Thoracic aorta (tissue), 2 donors: ENCODE results near the gene PCDHB12. TPM values are rescaled to one million over a fixed set of nuclear protein-coding genes. Genes with fewer than 3 reads are reported as not detected.
"Not testable (repeated sequence)": the region's sequence is repeated elsewhere in the genome, so short reads cannot be mapped to it uniquely, and the experiment has no call there.

Source experiments
- ATAC-seq: fragments of 150-250 bp; one replicate; pipeline ENCODE4 v1.8.0; 2017; ENCODE audit warnings: low read depth; ENCODE audit not compliant: insufficient number of reproducible peaks, low FRiP score
- DNase-seq: peaks from one replicate; pipeline ENCODE4 v3.0.0-alpha.2; 2020; ENCODE audit warnings: low spot score
- H3K27ac ChIP-seq, 2 donors: fragments of 200-600 bp; sonication (generic); 1 replicate in 1 of 2; 2 replicates in 1 of 2; pipeline ENCODE4 v1.5.1; 2016; ENCODE audit warnings: mild to moderate bottlenecking in 2 of 2, moderate library complexity in 2 of 2
- H3K27me3 ChIP-seq: fragments of 200-600 bp; sonication (generic); replicated peaks from 2 replicates; pipeline ENCODE4 v1.6.0; 2016; ENCODE audit warnings: mild to moderate bottlenecking; ENCODE audit not compliant: insufficient read depth
- H3K36me3 ChIP-seq: fragments of 200-600 bp; sonication (generic); one replicate; pipeline ENCODE4 v1.5.1; 2016
- H3K4me1 ChIP-seq, 2 donors: fragments of 200-600 bp; sonication (generic); 1 replicate in 1 of 2; 2 replicates in 1 of 2; pipeline versions ENCODE4 v1.5.1 to v1.6.0; 2016; ENCODE audit warnings: low read depth in 2 of 2, mild to moderate bottlenecking in 1 of 2; ENCODE audit not compliant: control insufficient read depth in 1 of 2
- H3K4me3 ChIP-seq: fragments of 200-600 bp; sonication (generic); 2 replicates; pipeline ENCODE4 v1.5.1; 2016; ENCODE audit warnings: mild to moderate bottlenecking
- H3K9me3 ChIP-seq: fragments of 200-600 bp; sonication (generic); 2 replicates; pipeline ENCODE4 v1.5.1; 2016
- total RNA-seq, 2 donors: library from RNA; depleted of rRNA; stranded (reverse); fragments of >200 nt; gene quantifications; one replicate each; pipeline versions ENCODE4 v1.1.0 to v1.2.3, GENCODE V29; 2016
- TF ChIP-seq, protein P1 (sequence below): fragments of 200-600 bp; sonication (generic); IDR thresholded peaks from one replicate; pipeline ENCODE4 v1.5.1; 2019; ENCODE audit warnings: antibody characterized with exemption

The PCDHB12 gene
- total RNA-seq, 2 donors from 2014 or later = 7.3 to 7.4 TPM

DNA sequence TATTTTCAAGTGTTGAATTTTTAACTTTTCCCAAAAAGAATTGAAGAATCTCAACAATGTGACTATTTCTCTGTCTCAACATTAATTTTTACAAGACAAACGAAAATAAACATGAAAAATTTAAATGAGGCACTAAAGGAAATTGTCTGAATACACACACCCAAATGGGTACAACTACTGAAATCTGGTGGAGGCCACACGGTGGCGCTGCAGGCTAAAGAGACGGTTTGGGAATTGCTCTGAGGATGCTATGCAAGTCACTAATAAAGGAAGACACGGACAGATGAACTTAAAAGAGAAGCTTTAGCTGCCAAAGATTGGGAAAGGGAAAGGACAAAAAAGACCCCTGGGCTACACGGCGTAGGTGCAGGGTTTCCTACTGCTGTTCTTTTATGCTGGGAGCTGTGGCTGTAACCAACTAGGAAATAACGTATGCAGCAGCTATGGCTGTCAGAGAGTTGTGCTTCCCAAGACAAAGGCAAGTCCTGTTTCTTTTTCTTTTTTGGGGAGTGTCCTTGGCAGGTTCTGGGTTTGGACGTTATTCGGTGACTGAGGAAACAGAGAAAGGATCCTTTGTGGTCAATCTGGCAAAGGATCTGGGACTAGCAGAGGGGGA lies 16.3 kb upstream of the PCDHB12 start, which contains the start of gene PCDHB10:
Gene PCDHB10 (plus strand): TSS at position 244 of the 616 bp plus-strand sequence. CDS start 200 bp downstream, at position 444.
- peak within 1 kb of the TSS; percentile 38 for H3K4me3 ChIP-seq
- H3K27me3 ChIP-seq = no peaks in the 10 kb centered on the region
- H3K9me3 ChIP-seq = peaks cover 69% of the 10 kb centered on the region
- DNase-seq (no peak), ATAC-seq (no peak)
- TF ChIP-seq, protein P1, sequence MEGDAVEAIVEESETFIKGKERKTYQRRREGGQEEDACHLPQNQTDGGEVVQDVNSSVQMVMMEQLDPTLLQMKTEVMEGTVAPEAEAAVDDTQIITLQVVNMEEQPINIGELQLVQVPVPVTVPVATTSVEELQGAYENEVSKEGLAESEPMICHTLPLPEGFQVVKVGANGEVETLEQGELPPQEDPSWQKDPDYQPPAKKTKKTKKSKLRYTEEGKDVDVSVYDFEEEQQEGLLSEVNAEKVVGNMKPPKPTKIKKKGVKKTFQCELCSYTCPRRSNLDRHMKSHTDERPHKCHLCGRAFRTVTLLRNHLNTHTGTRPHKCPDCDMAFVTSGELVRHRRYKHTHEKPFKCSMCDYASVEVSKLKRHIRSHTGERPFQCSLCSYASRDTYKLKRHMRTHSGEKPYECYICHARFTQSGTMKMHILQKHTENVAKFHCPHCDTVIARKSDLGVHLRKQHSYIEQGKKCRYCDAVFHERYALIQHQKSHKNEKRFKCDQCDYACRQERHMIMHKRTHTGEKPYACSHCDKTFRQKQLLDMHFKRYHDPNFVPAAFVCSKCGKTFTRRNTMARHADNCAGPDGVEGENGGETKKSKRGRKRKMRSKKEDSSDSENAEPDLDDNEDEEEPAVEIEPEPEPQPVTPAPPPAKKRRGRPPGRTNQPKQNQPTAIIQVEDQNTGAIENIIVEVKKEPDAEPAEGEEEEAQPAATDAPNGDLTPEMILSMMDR = no peak
- H3K36me3 ChIP-seq = no peaks in the 10 kb centered on the region
- H3K4me1 ChIP-seq = no peaks in the 10 kb centered on the region
- H3K27ac ChIP-seq = no peak within 1 kb of the TSS

DNA sequence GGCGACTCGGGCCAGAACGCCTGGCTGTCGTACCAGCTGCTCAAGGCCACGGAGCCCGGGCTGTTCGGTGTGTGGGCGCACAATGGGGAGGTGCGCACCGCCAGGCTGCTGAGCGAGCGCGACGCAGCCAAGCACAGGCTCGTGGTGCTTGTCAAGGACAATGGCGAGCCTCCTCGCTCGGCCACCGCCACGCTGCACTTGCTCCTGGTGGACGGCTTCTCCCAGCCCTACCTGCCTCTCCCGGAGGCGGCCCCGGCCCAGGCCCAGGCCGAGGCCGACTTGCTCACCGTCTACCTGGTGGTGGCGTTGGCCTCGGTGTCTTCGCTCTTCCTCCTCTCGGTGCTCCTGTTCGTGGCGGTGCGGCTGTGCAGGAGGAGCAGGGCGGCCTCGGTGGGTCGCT lies 14.2 kb upstream of the PCDHB12 start:
- not testable (repeated sequence) for H3K27ac ChIP-seq, ATAC-seq, H3K4me3 ChIP-seq, DNase-seq, H3K27me3 ChIP-seq, H3K36me3 ChIP-seq, H3K4me1 ChIP-seq
- peaks cover 74% of the 10 kb centered on the region for H3K9me3 ChIP-seq

GRCh38 chr5:141196363-141196762 lies 12.2 kb upstream of the PCDHB12 start:
- Histone ChIP-seq H3K4me1 (no peaks in the 10 kb centered on the region), H3K27me3 (no peaks in the 10 kb centered on the region), H3K9me3 (peaks cover 77% of the 10 kb centered on the region), H3K36me3 (no peaks in the 10 kb centered on the region), H3K4me3 (no peak overlapping the region), H3K27ac (no peak overlapping the region)
- DNase-seq (no peak), ATAC-seq (no peak)
- TF ChIP-seq, protein P1 = no peak

GRCh38 chr5:141199359-141200235 lies 8.9 kb upstream of the PCDHB12 start, which contains the start of gene PCDHB11:
Gene PCDHB11 (plus strand): TSS chr5:141199627. CDS start chr5:141199775, 148 bp downstream.
- ATAC-seq (no peak), DNase-seq (no peak)
- TF ChIP-seq, protein P1 = no peak
- no peaks in the 10 kb centered on the region for H3K27me3 ChIP-seq
- H3K4me3 ChIP-seq = peak within 1 kb of the TSS; percentile 42
- H3K9me3 ChIP-seq = peaks cover 81% of the 10 kb centered on the region
- no peak within 1 kb of the TSS for H3K27ac ChIP-seq
- H3K36me3 ChIP-seq = no peaks in the 10 kb centered on the region
- no peaks in the 10 kb centered on the region for H3K4me1 ChIP-seq

GRCh38 chr5:141201126-141201525 lies 7.4 kb upstream of the PCDHB12 start:
- not testable (repeated sequence) for H3K4me1 ChIP-seq, H3K4me3 ChIP-seq, H3K27me3 ChIP-seq, ATAC-seq, H3K36me3 ChIP-seq, H3K27ac ChIP-seq, DNase-seq
- H3K9me3 ChIP-seq = peaks cover 72% of the 10 kb centered on the region

GRCh38 chr5:141201646-141202045 lies 6.9 kb upstream of the PCDHB12 start:
- not testable (repeated sequence) for ATAC-seq, H3K4me3 ChIP-seq, H3K4me1 ChIP-seq, H3K36me3 ChIP-seq, H3K27ac ChIP-seq, DNase-seq, H3K27me3 ChIP-seq
- peaks cover 67% of the 10 kb centered on the region for H3K9me3 ChIP-seq

DNA sequence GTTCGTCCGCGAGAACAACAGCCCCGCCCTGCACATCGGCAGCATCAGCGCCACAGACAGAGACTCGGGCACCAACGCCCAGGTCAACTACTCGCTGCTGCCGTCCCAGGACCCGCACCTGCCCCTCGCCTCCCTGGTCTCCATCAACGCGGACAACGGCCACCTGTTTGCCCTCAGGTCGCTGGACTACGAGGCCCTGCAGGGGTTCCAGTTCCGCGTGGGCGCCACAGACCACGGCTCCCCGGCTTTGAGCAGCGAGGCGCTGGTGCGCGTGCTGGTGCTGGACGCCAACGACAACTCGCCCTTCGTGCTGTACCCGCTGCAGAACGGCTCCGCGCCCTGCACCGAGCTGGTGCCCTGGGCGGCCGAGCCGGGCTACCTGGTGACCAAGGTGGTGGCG lies 1.8 kb downstream of the PCDHB12 start:
- DNase-seq, H3K4me3 ChIP-seq, ATAC-seq, H3K4me1 ChIP-seq, H3K27me3 ChIP-seq, H3K27ac ChIP-seq, H3K36me3 ChIP-seq: not testable (repeated sequence)
- peaks cover 51% of the 10 kb centered on the region for H3K9me3 ChIP-seq

DNA sequence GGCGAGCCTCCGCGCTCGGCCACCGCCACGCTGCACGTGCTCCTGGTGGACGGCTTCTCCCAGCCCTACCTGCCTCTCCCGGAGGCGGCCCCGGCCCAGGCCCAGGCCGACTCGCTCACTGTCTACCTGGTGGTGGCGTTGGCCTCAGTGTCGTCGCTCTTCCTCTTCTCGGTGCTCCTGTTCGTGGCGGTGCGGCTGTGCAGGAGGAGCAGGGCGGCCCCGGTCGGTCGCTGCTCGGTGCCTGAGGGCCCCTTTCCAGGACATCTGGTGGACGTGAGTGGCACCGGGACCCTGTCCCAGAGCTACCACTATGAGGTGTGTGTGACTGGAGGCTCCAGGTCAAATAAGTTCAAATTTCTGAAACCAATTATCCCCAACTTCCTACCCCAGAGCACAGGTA lies 2.3 kb downstream of the PCDHB12 start:
- H3K4me3 ChIP-seq, ATAC-seq, H3K27me3 ChIP-seq, DNase-seq, H3K4me1 ChIP-seq, H3K36me3 ChIP-seq, H3K27ac ChIP-seq: not testable (repeated sequence)
- H3K9me3 ChIP-seq = peaks cover 51% of the 10 kb centered on the region

DNA sequence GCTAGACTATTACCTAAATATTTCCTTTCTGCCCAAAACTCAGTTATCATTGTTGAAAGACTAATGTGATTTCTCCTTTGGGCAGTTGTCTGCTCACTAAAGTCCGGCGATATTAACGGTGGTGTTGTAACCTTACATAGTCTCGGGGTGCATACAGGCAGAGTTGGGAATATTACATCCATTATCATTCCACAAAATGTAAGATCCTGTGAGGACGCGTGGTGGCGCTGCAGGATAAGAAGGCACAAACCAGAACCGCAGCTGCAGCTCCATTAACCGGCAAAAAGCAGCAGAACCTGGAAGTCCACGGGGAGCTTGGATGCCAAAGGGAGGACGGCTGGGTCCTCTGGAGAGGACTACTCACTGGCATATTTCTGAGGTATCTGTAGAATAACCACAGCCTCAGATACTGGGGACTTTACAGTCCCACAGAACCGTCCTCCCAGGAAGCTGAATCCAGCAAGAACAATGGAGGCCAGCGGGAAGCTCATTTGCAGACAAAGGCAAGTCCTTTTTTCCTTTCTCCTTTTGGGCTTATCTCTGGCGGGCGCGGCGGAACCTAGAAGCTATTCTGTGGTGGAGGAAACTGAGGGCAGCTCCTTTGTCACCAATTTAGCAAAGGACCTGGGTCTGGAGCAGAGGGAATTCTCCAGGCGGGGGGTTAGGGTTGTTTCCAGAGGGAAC lies 5.3 kb downstream of the PCDHB12 start, which contains the start of gene PCDHB13:
Gene PCDHB13 (plus strand): TSS at position 264 of the 684 bp plus-strand sequence. CDS start 205 bp downstream, at position 469.
- Histone ChIP-seq H3K4me3 (peak within 1 kb of the TSS; percentile 25), H3K9me3 (peaks cover 65% of the 10 kb centered on the region)
- H3K27me3 ChIP-seq, H3K36me3 ChIP-seq, H3K27ac ChIP-seq, ATAC-seq, DNase-seq, H3K4me1 ChIP-seq: not testable (repeated sequence)
